D721Med (cell line): ENCODE data around the gene PHLPP1.

Experiments
- DNase-seq: peaks from one replicate; pipeline ENCODE4 v3.0.0; 2011; ENCODE audit warnings: low spot score; ENCODE audit not compliant: insufficient read length
- FAIRE-seq: peaks from 2 replicates; lab custom pipeline; 2011; peaks lifted over from hg19 to GRCh38; lab: Jason Lieb, UNC
- TF ChIP-seq, protein P1 (sequence below): IDR thresholded peaks from 2 replicates; pipeline ENCODE4 v1.5.1; 2012; ENCODE audit warnings: mild to moderate bottlenecking, control low read depth; ENCODE audit not compliant: insufficient read depth; ENCODE audit errors: missing control alignments

Gene PHLPP1

DNA sequence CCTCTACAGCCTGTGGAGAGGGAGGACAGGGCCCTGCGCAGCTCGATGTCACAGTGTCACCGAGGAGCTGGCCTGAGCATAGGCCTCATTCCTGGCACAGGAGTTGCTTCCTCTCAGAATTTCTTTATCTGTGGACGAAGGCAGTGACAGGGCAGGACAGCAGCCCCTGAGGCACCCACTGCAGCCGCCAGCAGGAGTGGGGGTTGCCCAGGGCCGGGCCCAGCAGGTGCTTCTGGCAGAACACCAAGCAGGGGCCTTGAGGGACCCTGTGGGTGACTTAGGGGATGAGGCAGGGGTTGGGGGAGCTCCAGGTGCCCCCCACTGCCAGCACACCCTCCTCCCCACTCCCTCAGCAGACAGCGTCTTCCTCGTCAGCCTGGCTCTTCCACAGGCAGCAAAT, 290.0 kb downstream of the PHLPP1 start:
- DNase-seq (no peak), FAIRE-seq (no peak)
- TF ChIP-seq, protein P1, sequence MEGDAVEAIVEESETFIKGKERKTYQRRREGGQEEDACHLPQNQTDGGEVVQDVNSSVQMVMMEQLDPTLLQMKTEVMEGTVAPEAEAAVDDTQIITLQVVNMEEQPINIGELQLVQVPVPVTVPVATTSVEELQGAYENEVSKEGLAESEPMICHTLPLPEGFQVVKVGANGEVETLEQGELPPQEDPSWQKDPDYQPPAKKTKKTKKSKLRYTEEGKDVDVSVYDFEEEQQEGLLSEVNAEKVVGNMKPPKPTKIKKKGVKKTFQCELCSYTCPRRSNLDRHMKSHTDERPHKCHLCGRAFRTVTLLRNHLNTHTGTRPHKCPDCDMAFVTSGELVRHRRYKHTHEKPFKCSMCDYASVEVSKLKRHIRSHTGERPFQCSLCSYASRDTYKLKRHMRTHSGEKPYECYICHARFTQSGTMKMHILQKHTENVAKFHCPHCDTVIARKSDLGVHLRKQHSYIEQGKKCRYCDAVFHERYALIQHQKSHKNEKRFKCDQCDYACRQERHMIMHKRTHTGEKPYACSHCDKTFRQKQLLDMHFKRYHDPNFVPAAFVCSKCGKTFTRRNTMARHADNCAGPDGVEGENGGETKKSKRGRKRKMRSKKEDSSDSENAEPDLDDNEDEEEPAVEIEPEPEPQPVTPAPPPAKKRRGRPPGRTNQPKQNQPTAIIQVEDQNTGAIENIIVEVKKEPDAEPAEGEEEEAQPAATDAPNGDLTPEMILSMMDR: no peak

DNA sequence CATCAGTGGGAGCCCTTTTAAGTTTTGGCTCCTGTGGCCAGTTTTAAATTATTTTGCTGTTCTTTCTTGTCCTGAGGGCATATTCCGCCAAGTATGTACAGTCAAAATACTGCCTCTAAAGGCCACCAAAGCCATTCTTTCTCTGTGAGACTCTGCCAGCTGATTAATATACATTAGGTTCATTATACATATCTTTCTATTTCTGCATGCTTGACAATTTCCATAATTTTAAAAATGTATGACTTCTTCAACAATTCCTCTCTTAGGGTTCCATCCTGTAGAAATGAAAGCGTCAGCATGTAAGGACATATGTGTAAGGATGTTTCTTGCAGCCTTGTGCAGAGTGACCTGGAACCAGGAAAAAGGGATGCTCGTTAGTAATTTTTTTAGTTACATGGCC, 291.9 kb downstream of the PHLPP1 start:
- no peak for DNase-seq
- peak; percentile 89 for FAIRE-seq
- TF ChIP-seq, protein P1: no peak

DNA sequence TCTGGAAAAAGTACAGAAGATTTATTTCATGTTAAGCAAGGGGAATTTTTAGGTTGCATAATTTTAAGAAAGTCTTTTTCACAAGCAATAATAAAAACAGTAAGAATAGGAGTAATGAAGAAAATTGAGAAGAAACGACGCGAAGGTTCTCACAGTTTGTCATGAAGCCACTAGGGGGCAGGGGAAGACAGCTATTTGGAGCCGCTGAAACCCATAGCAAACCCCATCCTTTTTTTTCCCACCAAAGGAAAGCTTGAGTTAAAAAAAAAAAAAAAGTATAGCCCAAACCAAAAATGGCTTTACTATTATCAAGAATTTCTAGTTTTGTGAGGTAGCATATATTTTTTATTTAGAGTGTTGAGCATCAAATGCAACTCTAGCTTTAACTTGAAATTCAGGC, 300.9 kb downstream of the PHLPP1 start:
- TF ChIP-seq, protein P1: peak; percentile 79
- DNase-seq: no peak
- FAIRE-seq: peak; percentile 98

DNA sequence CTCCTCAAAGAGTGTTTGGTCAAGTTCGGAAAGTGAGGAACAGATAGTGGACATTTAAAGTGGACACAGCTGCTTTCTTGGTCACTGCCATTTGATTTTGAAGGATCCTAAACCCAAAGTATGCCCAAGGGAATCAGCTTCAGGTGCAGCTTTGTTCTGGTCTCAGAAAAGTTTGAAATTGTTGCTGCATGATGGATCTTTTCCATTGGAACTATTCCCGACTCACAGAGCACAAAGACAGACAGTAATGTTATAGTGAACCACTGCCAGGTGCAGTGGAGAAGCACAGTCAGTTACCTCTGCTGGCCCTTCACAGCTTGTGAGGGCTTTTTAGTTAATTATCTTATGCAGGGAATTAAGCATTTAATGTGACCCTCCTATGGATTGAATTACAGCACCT, 301.7 kb downstream of the PHLPP1 start:
- TF ChIP-seq, protein P1: no peak
- FAIRE-seq: peak; percentile 95
- no peak for DNase-seq

DNA sequence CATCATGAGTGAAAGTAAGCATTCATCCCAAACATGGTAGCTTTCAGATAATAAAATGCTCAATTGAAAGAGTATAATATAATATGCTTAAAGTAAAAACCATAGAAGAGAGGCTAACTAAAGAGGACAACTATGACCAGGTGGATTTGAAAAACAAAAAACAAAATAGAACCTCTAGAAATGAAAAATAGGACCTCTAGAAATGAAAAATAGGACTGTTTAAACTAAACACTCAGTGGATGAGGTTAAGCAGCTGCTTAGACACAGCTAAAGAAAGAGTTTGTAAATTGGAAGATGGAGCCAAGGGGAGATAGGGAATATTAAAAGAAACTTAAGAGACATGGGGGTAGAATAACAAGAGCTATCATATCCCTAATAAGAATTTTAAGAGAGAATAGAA, 302.6 kb downstream of the PHLPP1 start:
- TF ChIP-seq, protein P1: no peak
- no peak for DNase-seq
- FAIRE-seq: no peak

DNA sequence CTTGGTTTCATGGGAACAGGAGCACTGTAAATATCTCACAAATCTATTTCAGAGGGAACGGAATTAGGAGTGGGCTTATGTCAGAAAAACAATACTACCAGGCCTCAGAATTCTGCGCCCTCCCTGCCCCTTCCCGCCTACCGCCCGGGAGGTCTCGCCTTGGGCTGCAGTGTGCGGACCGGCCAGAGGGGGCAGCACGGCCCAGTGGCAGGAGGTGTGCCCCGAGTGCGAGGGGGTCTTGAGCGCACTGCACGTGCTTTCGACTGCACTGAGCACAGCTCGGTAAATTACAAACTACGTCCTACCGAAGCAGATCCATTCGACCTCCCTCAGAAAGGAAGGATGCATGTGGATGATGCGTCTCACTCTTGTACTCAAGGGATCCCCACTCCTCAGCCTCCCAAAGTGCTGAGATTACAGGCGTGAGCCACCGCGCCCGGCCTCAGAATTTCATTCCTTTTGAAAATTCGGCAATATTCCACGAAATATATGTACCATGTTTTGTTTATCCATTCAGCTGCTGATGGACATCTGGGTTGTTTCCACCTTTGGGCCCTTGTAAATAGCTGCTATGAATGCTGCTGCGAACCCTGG, 307.2 kb downstream of the PHLPP1 start:
- DNase-seq: no peak
- peak; percentile 73 for FAIRE-seq
- TF ChIP-seq, protein P1: peak; percentile 23

DNA sequence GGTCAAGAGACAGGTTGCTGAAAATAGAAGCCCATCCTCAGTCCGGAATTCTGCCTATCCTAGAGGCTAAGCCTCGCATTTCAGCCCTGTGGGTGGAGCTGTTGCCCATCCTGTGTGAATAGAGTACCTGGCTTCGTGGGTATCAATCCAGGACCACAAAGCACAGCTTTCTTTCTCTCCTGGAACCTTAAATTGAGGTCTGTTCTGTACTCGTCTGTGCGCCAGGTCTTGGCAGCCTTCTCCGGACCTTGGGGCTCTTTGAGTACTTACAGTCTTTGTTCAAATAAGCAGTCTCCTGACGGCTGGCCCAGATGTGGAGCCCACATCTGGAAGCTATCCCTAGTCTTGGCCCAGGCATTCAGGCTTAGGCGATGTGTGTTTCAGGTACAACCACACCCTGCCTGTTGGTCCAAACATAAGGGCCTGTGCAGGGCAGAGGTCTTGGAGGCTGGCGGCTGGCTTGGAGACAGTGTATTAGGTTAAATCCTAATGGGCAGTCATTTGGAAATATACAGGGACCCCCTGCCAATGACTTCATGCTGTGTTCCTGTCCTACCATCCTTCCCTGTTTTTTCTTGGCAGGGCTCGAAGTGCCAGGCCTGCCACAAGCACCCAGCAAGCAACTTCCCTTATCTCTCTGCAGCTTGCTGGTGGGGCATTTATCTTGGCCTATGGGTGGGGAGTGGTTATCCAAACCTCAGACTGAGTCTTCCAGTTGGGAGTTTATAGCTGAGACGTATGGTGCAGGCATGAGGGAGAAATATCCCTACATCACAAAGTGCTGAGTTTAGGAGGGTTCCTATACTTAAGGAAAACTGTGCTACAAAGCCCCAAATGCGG, 310.1 kb downstream of the PHLPP1 start:
- TF ChIP-seq, protein P1: peak; percentile 40
- DNase-seq (no peak), FAIRE-seq (peak; percentile 90)
